ENCODE results near the gene CKMT1B. TPM values are rescaled to one million over a fixed set of nuclear protein-coding genes. Genes with fewer than 3 reads are reported as not detected.
"Not testable (repeated sequence)": the region's sequence is repeated elsewhere in the genome, so short reads cannot be mapped to it uniquely, and the experiment has no call there.

Gene CKMT1B
- not detected for total RNA-seq

GRCh38 chr15:43593328-43594190, at the start of gene CKMT1B:
Gene CKMT1B (plus strand): TSS chr15:43594027. CDS start chr15:43594219, 192 bp downstream.
- DNase-seq (ENCODE audit: low spot score in 2 of 2); H3K27me3 ChIP-seq; H3K36me3 ChIP-seq; H3K9me3 ChIP-seq; H3K27ac ChIP-seq; H3K4me1 ChIP-seq; H3K4me3 ChIP-seq: not testable (repeated sequence)
- no CpG with 5 or more reads among the region's 43 CpGs for WGBS, 2 donors

DNA sequence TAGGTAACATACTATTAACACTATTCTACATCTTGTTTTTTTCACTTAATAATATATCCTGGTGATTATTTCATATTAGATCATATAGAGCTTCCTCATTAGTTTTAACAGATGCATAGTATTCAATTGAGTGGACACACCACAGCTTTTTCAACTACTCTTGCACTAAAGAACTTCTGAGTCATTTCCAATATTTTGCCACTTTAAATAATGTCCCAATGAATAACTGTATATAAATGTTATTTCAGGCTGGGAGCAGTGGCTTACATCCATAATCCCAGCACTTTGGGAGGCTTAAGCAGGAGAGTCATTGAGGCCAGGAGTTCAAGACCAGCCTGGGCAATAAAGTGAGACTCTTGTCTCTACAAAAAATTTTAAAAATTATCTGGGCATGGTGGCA, 49.6 kb upstream of the CKMT1B start:
- Histone ChIP-seq H3K36me3 (peaks cover 0 to 41% (median 0%) of the 10 kb centered on the region in 3 donors), H3K4me3 (no peak overlapping the region), H3K4me1 (no peaks in the 10 kb centered on the region), H3K27me3 (no peaks in the 10 kb centered on the region), H3K9me3 (peaks cover 0 to 7% (median 0%) of the 10 kb centered on the region in 4 donors), H3K27ac (no peak overlapping the region)
- DNase-seq (ENCODE audit: low spot score in 2 of 2), result no peak
- no peak for TF ChIP-seq CTCF (IDR thresholded peaks at IDR 0.05)
- no peak for TF ChIP-seq POLR2A (IDR thresholded peaks at IDR 0.05)

- no peak for DNase-seq (ENCODE audit: low spot score in 2 of 2)
- 95 to 100% methylated on average over 1 of the region's 1 CpG for WGBS, 2 donors
- Histone ChIP-seq H3K4me1 (peaks cover 0 to 8% (median 0%) of the 10 kb centered on the region in 4 donors), H3K9me3 (peaks cover 0 to 7% (median 0%) of the 10 kb centered on the region in 4 donors), H3K27ac (no peak overlapping the region), H3K27me3 (no peaks in the 10 kb centered on the region), H3K4me3 (no peak overlapping the region), H3K36me3 (peaks cover 0 to 35% (median 0%) of the 10 kb centered on the region in 3 donors)
- TF ChIP-seq POLR2A (IDR thresholded peaks at IDR 0.05) (no peak), EP300 (IDR thresholded peaks at IDR 0.05) (no peak), CTCF (IDR thresholded peaks at IDR 0.05) (no peak)
Measured at GRCh38 chr15:43545426-43545825, 48.4 kb upstream of the CKMT1B start.

DNA sequence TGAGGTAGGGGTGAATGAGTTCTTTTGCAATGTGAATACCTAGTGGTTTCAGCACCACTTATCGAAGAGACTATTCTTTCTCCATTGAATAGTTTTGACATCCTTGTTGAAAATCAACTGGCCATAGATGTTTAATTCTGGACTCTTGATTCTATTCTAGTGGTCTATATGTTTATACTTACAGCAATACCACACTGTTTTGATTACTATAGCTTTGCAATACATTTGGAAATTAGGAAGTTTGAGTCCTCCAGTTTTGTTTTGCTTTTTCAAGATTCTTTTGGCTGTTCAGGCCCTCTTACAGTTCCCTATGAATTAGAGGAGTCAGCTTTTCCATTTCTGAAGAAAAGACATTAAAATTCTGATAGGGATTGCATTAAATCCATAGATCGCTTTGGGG, 46.3 kb upstream of the CKMT1B start:
- H3K27me3 ChIP-seq, result no peaks in the 10 kb centered on the region
- no peak overlapping the region for H3K27ac ChIP-seq
- peaks cover 0 to 7% (median 0%) of the 10 kb centered on the region in 4 donors for H3K9me3 ChIP-seq
- peaks cover 0 to 10% (median 0%) of the 10 kb centered on the region in 4 donors for H3K4me1 ChIP-seq
- TF ChIP-seq CTCF (IDR thresholded peaks at IDR 0.05), result no peak
- TF ChIP-seq POLR2A (IDR thresholded peaks at IDR 0.05), result no peak
- TF ChIP-seq EP300 (IDR thresholded peaks at IDR 0.05), result no peak
- no peak overlapping the region for H3K4me3 ChIP-seq
- WGBS, 2 donors, result 95 to 99% methylated on average over 2 of the region's 2 CpGs
- H3K36me3 ChIP-seq, result peaks cover 0 to 35% (median 0%) of the 10 kb centered on the region in 3 donors
- DNase-seq (ENCODE audit: low spot score in 2 of 2), result no peak

- peaks cover 0 to 7% (median 0%) of the 10 kb centered on the region in 4 donors for H3K9me3 ChIP-seq
- no peaks in the 10 kb centered on the region for H3K27me3 ChIP-seq
- H3K4me1 ChIP-seq, result peaks cover 0 to 10% (median 0%) of the 10 kb centered on the region in 4 donors
- no peak overlapping the region for H3K4me3 ChIP-seq
- TF ChIP-seq POLR2A (IDR thresholded peaks at IDR 0.05), result no peak
- TF ChIP-seq EP300 (IDR thresholded peaks at IDR 0.05), result no peak
- peaks cover 0 to 53% (median 0%) of the 10 kb centered on the region in 3 donors for H3K36me3 ChIP-seq
- no peak for DNase-seq (ENCODE audit: low spot score in 2 of 2)
- H3K27ac ChIP-seq, result peak overlapping the region in 2 of 4 donors; percentile 26 to 66
- 34 to 38% methylated on average over 10 of the region's 10 CpGs for WGBS, 2 donors
Measured at GRCh38 chr15:43550527-43551363, 43.1 kb upstream of the CKMT1B start.
